Activated CD4-positive, alpha-beta T cell treated with anti-CD3 and anti-CD28 coated beads, Interleukin-10, Interleukin-2, amounts not matched to agents 100 ng/mL and 50 ng/mL, durations not matched to agents 16 hours and 8 hours (primary cell): ENCODE results near the gene SPIB.

Source experiments
- DNase-seq: peaks from one replicate; pipeline ENCODE4 v3.0.0-alpha.2; 2020

The SPIB gene

DNA sequence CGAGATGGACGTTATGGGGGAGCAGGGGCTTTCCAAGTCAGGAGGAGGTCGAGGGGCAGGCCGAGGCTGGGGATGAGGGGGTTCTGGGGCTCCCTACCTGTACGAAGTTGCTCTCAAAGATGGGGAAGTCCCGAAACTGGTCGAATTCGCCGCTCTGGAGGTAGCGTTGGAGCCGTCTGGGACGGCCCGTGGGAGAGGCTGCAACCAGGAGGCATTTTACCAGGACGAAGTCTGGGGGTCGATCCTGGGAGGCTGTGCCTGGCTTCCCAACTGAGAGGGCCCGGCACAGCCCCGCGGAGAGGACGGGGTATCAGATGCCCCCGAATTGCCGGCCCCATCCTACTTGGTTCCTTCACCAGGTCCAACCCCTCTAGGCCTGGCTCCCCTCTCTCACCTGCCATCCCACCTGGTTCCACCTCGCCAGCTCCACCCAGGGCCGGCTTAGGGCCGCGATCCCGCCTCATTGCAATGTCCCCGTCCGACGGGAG, 57.0 kb downstream of the SPIB start:
- DNase-seq = no peak

GRCh38 chr19:50476224-50476906, 57.6 kb downstream of the SPIB start, which contains the start of the genes EMC10 and GARIN5A:
EMC10 (plus strand) TSS chr19:50476507; CDS start chr19:50476545, 38 bp downstream.
GARIN5A (minus strand) TSS chr19:50476848; CDS start chr19:50476388, 460 bp downstream.
- peak; percentile 97 for DNase-seq

GRCh38 chr19:50476907-50477238, 58.1 kb downstream of the SPIB start:
- DNase-seq = no peak

DNA sequence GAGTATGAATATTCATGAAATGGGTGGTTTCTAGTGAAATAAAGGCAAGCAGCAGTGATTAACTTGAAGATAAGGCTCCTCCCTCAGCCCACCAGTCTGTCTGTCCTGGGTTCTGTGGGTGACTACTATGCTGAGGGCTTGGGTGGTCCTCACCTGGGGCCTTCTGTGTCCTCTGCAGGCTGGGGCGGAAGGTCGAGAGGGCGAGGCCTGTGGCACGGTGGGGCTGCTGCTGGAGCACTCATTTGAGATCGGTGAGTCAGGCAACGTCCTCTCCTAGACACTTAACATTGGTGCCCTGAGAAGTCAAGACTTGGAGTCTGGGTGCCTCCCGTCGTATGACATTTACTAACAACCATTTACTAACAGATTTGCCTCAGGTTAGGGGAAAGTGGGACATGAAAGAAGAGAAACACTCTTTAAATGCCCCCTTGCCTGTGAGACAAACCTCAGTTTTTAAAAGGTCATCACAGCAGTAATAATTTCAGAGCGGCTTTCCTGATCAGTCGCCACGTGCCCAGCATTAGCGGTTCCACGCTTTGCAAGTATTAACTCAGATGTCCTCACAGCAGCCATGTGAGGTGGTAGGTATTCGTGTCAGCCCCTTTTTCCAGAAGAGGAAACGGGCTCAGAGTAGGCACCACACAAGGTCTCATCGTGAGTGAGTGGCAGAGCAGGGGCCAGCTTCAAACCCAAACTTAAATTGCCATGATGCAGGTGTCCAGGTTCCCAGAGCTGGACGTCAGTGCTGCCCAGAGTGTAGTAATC, 59.2 kb downstream of the SPIB start:
- no peak for DNase-seq

GRCh38 chr19:50478901-50479715, 60.4 kb downstream of the SPIB start:
- DNase-seq = peak; percentile 16

GRCh38 chr19:50479761-50480251, 61.1 kb downstream of the SPIB start:
- DNase-seq = no peak

DNA sequence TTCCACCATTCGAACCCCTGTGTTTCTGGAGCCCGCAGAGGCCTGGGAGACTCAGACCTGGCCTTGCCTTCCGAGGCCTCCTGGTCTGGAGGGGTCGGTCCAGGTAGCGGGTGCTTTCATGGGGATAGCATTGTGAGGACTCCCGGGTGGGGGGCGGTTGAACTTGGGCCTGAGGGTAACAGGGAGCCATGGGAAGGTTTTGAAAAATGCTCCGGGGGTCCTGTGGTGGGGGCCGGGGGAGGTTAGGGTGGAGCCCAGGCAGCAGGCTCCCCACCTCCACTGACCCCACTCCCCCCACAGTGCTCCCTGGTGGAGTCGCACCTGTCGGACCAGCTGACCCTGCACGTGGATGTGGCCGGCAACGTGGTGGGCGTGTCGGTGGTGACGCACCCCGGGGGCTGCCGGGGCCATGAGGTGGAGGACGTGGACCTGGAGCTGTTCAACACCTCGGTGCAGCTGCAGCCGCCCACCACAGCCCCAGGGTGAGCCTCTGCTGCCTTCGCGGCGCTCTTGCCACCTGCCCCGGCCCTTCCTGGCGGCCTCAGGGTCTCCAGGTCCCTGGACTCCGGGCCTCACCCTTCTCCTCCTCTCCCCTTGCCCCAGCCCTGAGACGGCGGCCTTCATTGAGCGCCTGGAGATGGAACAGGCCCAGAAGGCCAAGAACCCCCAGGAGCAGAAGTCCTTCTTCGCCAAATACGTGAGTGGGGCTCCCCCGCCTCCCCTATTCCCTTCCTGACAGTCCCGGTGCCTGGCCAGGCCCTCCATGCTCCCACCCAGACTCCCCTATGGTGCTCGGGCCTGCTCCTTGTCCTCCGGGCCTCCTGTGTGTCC, 61.8 kb downstream of the SPIB start:
- DNase-seq = no peak
